ENCODE results near the gene DHX8. TPM values are rescaled to one million over a fixed set of nuclear protein-coding genes. Genes with fewer than 3 reads are reported as not detected.

Gene DHX8
- total RNA-seq, 1 experiment from 2014 or later = 41.8 TPM

DNA sequence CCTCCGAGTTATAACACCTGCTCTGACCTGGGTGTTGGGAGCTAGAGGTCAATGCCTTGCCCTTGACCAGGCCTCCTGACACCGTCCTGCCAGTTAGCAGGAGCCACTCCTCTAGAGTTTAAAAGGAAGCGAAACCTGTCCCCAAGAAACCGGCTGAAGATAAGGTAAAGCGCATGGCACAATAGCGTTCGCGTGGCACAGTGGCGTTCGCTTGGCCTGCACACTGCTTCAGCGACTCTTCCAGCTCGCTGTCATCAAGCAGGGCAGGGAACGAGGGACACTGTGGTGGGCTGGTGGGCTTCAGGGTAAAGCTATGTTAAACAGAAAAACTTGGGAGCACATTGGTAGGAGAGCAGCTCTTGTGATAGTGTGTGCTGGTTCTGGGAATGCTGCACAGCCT, 90.6 kb downstream of the DHX8 start:
- DNase-seq (ENCODE audit: low read depth) = no peak

GRCh38 chr17:43574896-43575525, 91.2 kb downstream of the DHX8 start:
- DNase-seq (ENCODE audit: low read depth) = no peak

Other genes starting within 250 kb of the DHX8 start
- gene RNU2-1, start 250.0 kb upstream of the DHX8 start, total RNA-seq (2014; rRNA removed) = not detected in 2 replicates
- 19.8 and 25.6 TPM in 2 replicates for gene ARL4D, start 85.0 kb upstream of the DHX8 start, total RNA-seq (2014; rRNA removed)
- 34.5 and 49.8 TPM in 2 replicates for gene ETV4, start 62.4 kb downstream of the DHX8 start, total RNA-seq (2014; rRNA removed)
- gene MEOX1, start 177.9 kb downstream of the DHX8 start, total RNA-seq (2014; rRNA removed) = not detected in 2 replicates